ENCODE measurements around the gene NCAM1. TPM values are rescaled to one million over a fixed set of nuclear protein-coding genes. Genes with fewer than 3 reads are reported as not detected.

The NCAM1 gene
- total and polyA plus RNA-seq, 2 experiments from 2014 or later: 0.76 to 1.6 TPM

GRCh38 chr11:113315811-113316210 is 354.6 kb downstream of the NCAM1 start (continued):
- no peak for TF ChIP-seq ZNF462 (CRISPR knock-in tag; IDR thresholded peaks at IDR 0.05)
- TF ChIP-seq EZH2 (IDR thresholded peaks at IDR 0.05; ENCODE audit: low read depth, unreplicated experiment): no peak
- TF ChIP-seq NANOG (IDR thresholded peaks at IDR 0.05; ENCODE audit: borderline replicate concordance): no peak

GRCh38 chr11:113316256-113316655 is 355.0 kb downstream of the NCAM1 start:
- no peaks in the 10 kb centered on the region for H4K20me1 ChIP-seq (replicated peaks; ENCODE audit: insufficient read depth)
- H3K9me3 Mint-ChIP-seq: peaks cover 4% of the 10 kb centered on the region; the same call in 2 of the 3 replicates
- H3K4me1 ChIP-seq (ENCODE audit: insufficient read depth): peaks cover 17% of the 10 kb centered on the region
- H3K79me2 ChIP-seq (replicated peaks; ENCODE audit: insufficient read depth): no peaks in the 10 kb centered on the region
- ATAC-seq (no peak), DNase-seq (ENCODE audit: low spot score) (no peak)
- H3K4me3 Mint-ChIP-seq: no peak overlapping the region
- no peak overlapping the region for H3K4me2 ChIP-seq
- no peaks in the 10 kb centered on the region for H3K36me3 ChIP-seq (ENCODE audit: insufficient read depth)
- no peak overlapping the region for H3K27ac ChIP-seq (ENCODE audit: low read depth)
- H3K36me3 Mint-ChIP-seq (ENCODE audit: low read depth): peaks cover 15% of the 10 kb centered on the region; the same call in 2 of the 3 replicates
- H3K27me3 ChIP-seq (ENCODE audit: insufficient read depth): 0 out of 2 replicates have a peak, but pooled peaks cover 6% of the 10 kb centered on the region
- no peak overlapping the region for H2AFZ ChIP-seq
- no peaks in the 10 kb centered on the region for H3K9me2 ChIP-seq (ENCODE audit: insufficient read depth)
- no peaks in the 10 kb centered on the region for H3F3A ChIP-seq (replicated peaks; ENCODE audit: low read depth)
- no peak overlapping the region for H3K27ac Mint-ChIP-seq
- peaks cover 7% of the 10 kb centered on the region for H3K27me3 Mint-ChIP-seq (ENCODE audit: insufficient read depth, low read depth, poor library complexity)
- peaks cover 19% of the 10 kb centered on the region for H3K4me1 Mint-ChIP-seq
- H3K4me3 ChIP-seq: no peak overlapping the region
- no peak for TF ChIP-seq ZNF331 (CRISPR knock-in tag; IDR thresholded peaks at IDR 0.05; ENCODE audit: low read depth)
- TF ChIP-seq EZH2phosphoT487 (IDR thresholded peaks at IDR 0.05; ENCODE audit: unreplicated experiment): no peak
- no peak for TF ChIP-seq JUNB (IDR thresholded peaks at IDR 0.05; ENCODE audit: unreplicated experiment)
- no peak for TF ChIP-seq EZH2 (IDR thresholded peaks at IDR 0.05; ENCODE audit: low read depth, unreplicated experiment)
- no peak for TF ChIP-seq STAT1 (IDR thresholded peaks at IDR 0.05; ENCODE audit: unreplicated experiment)
- TF ChIP-seq REST (IDR thresholded peaks at IDR 0.05; ENCODE audit: unreplicated experiment): no peak
- no peak for TF ChIP-seq NANOG (IDR thresholded peaks at IDR 0.05; ENCODE audit: borderline replicate concordance)
- TF ChIP-seq POLR2AphosphoS5 (IDR thresholded peaks at IDR 0.05; ENCODE audit: low read depth): no peak
- TF ChIP-seq CTCF (conservative IDR thresholded peaks at IDR 0.05; ENCODE audit: low read depth in 2 of 2): no peak
- TF ChIP-seq CREB1 (CRISPR knock-in tag; IDR thresholded peaks at IDR 0.05; ENCODE audit: low read depth): no peak
